Ovary (tissue), 9 donors: ENCODE results near the gene MMP14. TPM values are rescaled to one million over a fixed set of nuclear protein-coding genes. Genes with fewer than 3 reads are reported as not detected.
"Not testable (repeated sequence)": the region's sequence is repeated elsewhere in the genome, so short reads cannot be mapped to it uniquely, and the experiment has no call there.

Experiments used
- DNase-seq, 5 donors: peaks; one replicate each; pipeline ENCODE4 v3.0.0-alpha.2; 2019 to 2020
- H3K27ac ChIP-seq, 2 donors: fragments of 200-600 bp; one replicate each; pipeline versions ENCODE4 v1.5.1 to v1.8.0; 2019 to 2022
- H3K27me3 ChIP-seq: fragments of 200-600 bp; one replicate; pipeline ENCODE4 v1.8.0; 2022
- H3K36me3 ChIP-seq: fragments of 200-600 bp; sonication (generic); one replicate; pipeline ENCODE4 v1.5.1; 2019
- H3K4me1 ChIP-seq: one replicate; pipeline ENCODE4 v1.8.1; 2013; ENCODE audit warnings: mild to moderate bottlenecking, moderate library complexity; ENCODE audit not compliant: insufficient read depth
- H3K4me3 ChIP-seq: fragments of 200-600 bp; sonication (generic); one replicate; pipeline ENCODE4 v1.5.1; 2017
- H3K9me3 ChIP-seq, 2 donors: fragments of 200-600 bp in 1 of 2; sonication (generic) in 1 of 2; one replicate each; pipeline versions ENCODE4 v1.5.1 to v1.8.1; 2013 to 2019; ENCODE audit warnings: mild to moderate bottlenecking in 1 of 2, moderate library complexity in 1 of 2
- CTCF ChIP-seq, 3 donors: fragments of 450-650 bp in 2 of 3; fragments of 200-600 bp in 1 of 3; IDR thresholded peaks; one replicate each; pipeline versions ENCODE4 v1.5.1 to v1.8.0; 2016 to 2022; ENCODE audit warnings: antibody characterized with exemption in 3 of 3, mild to moderate bottlenecking in 1 of 3
- EP300 ChIP-seq: sonication (generic); formaldehyde crosslinking; IDR thresholded peaks from one replicate; pipeline ENCODE4 v1.6.1; 2017; ENCODE audit warnings: antibody characterized with exemption
- POLR2A ChIP-seq: fragments of 450-650 bp; IDR thresholded peaks from one replicate; pipeline ENCODE4 v1.6.1; 2017; ENCODE audit warnings: antibody characterized with exemption, mild to moderate bottlenecking, moderate library complexity
- WGBS, 3 donors: extraction: QIAGEN DNeasy Blood & Tissue Kit in 1 of 3; methylation state at CpG; one replicate each; pipeline versions ENCODE4 v1.1.5 to v1.1.7; 2013 to 2017; 5-methylcytosine and 5-hydroxymethylcytosine counted together
- intact Hi-C, 4 donors: fragments of 100-400 bp; cut with DNase I; formaldehyde crosslinking; loops; one replicate each; pipeline versions ENCODE4 v1.11.0 to v1.15.1; 2022 to 2023
- polyA plus RNA-seq, 2 donors: library from polyadenylated mRNA; stranded (reverse); fragments of 200-250 nt in 1 of 2; fragments of 350-450 nt in 1 of 2; fragmentation: Illumina TruSeq in 1 of 2; extraction: RNeasy Lipid Tissue Mini Kit (QIAGEN cat#74804) in 1 of 2; gene quantifications; one replicate each; pipeline ENCODE4 v1.2.3, GENCODE V29; 2013 to 2014
- total RNA-seq, 7 donors: library from RNA; depleted of rRNA in 2 of 7; stranded (reverse); fragments of >200 nt in 2 of 7; fragmentation: NEBNext Ultra II Directional in 3 of 7; extraction: Animal tissue kit (Norgen Biotek cat#: 25700) in 3 of 7; gene quantifications; one replicate each; pipeline versions ENCODE4 v1.1.0 to v1.2.4, GENCODE V29; 2016 to 2023
- donor health status: DM: no; HTN: no; CAD: no; lungs with moderate emphysema.
- donor health status: DM: no; HTN: no; CAD: no.
- donor health status: Bipolar disorder and iron deficiency.
- donor health status: DM: yes; HTN: yes; CAD: no.
- donor health status: DM: no; HTN: no; CAD: no.
- donor health status: DM: yes; HTN: yes; CAD: no.

Gene MMP14
- total and polyA plus RNA-seq, 9 donors: 70.0 to 267 (median 156) TPM

- Histone ChIP-seq H3K4me1 (peaks cover 4% of the 10 kb centered on the region), H3K9me3 (no peaks in the 10 kb centered on the region), H3K27ac (peak overlapping the region in 1 of 2 donors; percentile 25), H3K36me3 (no peaks in the 10 kb centered on the region), H3K4me3 (peak overlapping the region; percentile 50), H3K27me3 (no peaks in the 10 kb centered on the region)
- DNase-seq: peak in 1 of 5 donors; percentile 52
- intact Hi-C loops: loop anchor here in 3 of 4 donors (2.0 to 10.0 kb wide), 3 partner anchors 31 to 247 kb away; no protein-coding TSS in a partner anchor
- TF ChIP-seq POLR2A: no peak
- no peak for TF ChIP-seq CTCF (IDR thresholded peaks at IDR 0.05)
- no peak for TF ChIP-seq EP300
- WGBS, 3 donors: 44 to 53% (median 50%) methylated on average over 32 of the region's 32 CpGs
Measured at GRCh38 chr14:22822016-22822570, 14.3 kb upstream of the MMP14 start.

GRCh38 chr14:22822571-22823098 lies 13.8 kb upstream of the MMP14 start:
- Histone ChIP-seq H3K27ac (peak overlapping the region in 1 of 2 donors; percentile 25), H3K27me3 (no peaks in the 10 kb centered on the region), H3K4me3 (peak overlapping the region; percentile 50), H3K4me1 (peaks cover 4% of the 10 kb centered on the region), H3K9me3 (no peaks in the 10 kb centered on the region), H3K36me3 (no peaks in the 10 kb centered on the region)
- intact Hi-C loops: loop anchor here in 3 of 4 donors (2.0 to 10.0 kb wide), 3 partner anchors 30 to 248 kb away; no protein-coding TSS in a partner anchor
- WGBS, 3 donors: 1% methylated on average over 34 of the region's 34 CpGs
- DNase-seq: peak; percentile 78 to 88 (median 84)
- peak; percentile 76 to 84 (median 80) for TF ChIP-seq CTCF (IDR thresholded peaks at IDR 0.05)
- TF ChIP-seq POLR2A: no peak

GRCh38 chr14:22824711-22825359 lies 11.6 kb upstream of the MMP14 start:
- 26 to 51% (median 51%) methylated on average over 8 of the region's 8 CpGs for WGBS, 3 donors
- Histone ChIP-seq H3K4me3 (no peak overlapping the region), H3K9me3 (no peaks in the 10 kb centered on the region), H3K36me3 (no peaks in the 10 kb centered on the region), H3K4me1 (no peaks in the 10 kb centered on the region), H3K27ac (no peak overlapping the region), H3K27me3 (no peaks in the 10 kb centered on the region)
- TF ChIP-seq POLR2A (no peak), EP300 (no peak), CTCF (IDR thresholded peaks at IDR 0.05) (no peak)
- peak in 1 of 5 donors; percentile 47 for DNase-seq
- intact Hi-C loops: loop anchor here in 2 of 4 donors (5.0 to 10.0 kb wide), 2 partner anchors 32 to 250 kb away; no protein-coding TSS in a partner anchor

- H3K36me3 ChIP-seq, H3K9me3 ChIP-seq, H3K27me3 ChIP-seq, H3K4me1 ChIP-seq, DNase-seq, H3K27ac ChIP-seq: not testable (repeated sequence)
- intact Hi-C loops: loop anchor here in 1 of 4 donors (10.0 kb wide), 1 partner anchor 254 kb away; no protein-coding TSS in a partner anchor
- peak overlapping the region; percentile 57 for H3K4me3 ChIP-seq
- WGBS, 3 donors: 68 to 80% (median 73%) methylated on average over 12 of the region's 12 CpGs
Measured at GRCh38 chr14:22829076-22829660, 7.2 kb upstream of the MMP14 start.
